IPS-NIHi11 (cell line): Measurements from ENCODE around the gene CHD1.

Source experiments
- DNase-seq: peaks from one replicate; pipeline ENCODE4 v3.0.0; 2012; ENCODE audit warnings: mixed read lengths, low spot score

Gene CHD1

GRCh38 chr5:98899456-98899855, 29.4 kb downstream of the CHD1 start:
- DNase-seq = no peak

- no peak for DNase-seq
Observed at GRCh38 chr5:98898743-98899142, 30.1 kb downstream of the CHD1 start.

GRCh38 chr5:98891591-98891990, 37.2 kb downstream of the CHD1 start:
- DNase-seq = no peak

DNA sequence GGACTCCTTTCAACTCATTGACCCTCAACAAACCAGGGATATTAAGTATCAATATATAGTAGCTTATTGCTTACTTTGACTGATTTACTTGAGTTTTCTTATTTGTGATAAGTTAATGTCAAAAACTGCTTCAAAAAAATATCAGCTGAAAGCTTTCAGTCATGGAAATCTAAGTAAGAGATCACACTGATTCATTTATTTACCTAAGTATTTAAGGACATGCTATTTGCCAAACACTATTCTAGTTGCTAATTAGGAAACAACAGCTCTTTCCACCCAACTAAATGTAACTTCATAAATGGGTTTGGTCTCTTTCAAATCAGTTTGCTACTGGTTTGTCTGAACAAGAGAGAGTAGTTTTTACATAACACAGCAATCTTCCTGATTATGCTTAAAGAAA, 48.2 kb downstream of the CHD1 start:
- no peak for DNase-seq

GRCh38 chr5:98880151-98880550, 48.7 kb downstream of the CHD1 start:
- DNase-seq = no peak

- no peak for DNase-seq
Observed at GRCh38 chr5:98877600-98877999, 51.2 kb downstream of the CHD1 start.

DNA sequence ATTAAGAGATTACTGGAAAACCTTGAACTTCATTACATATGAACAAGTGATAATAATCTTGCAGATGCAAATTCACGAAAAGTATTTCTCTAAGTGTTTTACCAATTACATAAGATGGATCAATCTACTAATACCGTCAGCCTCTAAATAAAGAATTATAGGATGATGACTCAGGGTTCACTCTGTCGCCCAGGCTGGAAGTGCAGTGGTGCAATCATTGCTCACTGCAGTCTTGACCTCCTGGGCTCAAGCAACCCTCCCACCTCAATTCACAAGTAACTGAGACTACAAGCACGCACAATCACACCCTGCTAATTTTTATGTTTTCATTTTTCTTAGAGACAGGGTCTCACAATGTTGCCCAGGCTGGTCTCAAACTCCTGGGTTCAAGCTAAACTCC, 56.1 kb downstream of the CHD1 start:
- no peak for DNase-seq

GRCh38 chr5:98865690-98866089, 63.1 kb downstream of the CHD1 start:
- DNase-seq = peak; percentile 5

DNA sequence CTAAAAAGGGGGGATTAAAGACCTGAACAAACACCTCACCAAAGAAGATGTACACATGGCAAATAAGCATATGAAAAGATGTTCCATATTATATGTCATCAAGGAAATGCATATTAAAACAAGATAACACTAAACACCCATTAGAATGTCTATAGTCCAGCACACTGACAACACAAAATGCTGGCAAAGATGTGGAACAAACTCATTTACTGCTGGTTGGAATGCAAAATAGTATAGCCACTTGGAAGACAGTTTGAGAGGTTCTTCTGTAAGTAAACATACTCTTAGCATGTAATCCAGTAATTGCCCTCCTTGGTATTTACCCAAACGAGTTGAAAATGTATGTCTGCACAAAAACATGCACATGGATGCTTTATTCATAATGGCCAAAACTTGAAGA, 81.8 kb downstream of the CHD1 start:
- DNase-seq = no peak

DNA sequence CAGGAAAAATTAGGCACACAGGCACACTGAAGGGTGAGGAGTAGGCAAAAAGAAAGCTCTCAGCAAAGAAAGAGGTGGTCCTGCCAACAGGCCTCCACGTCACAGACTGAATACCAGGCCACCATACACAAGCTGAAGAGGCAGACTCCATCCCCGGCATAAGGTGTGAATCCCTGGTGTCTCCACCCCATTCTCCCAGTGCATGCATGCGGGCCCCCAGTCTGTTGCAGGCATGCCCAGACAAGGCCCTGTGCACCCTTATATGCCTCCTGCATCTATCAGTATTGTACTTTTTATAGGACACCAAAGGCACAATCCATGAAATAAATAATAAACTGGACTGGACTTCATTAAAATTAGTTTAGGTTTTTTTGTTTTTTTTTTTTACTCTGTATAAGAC, 82.3 kb downstream of the CHD1 start:
- DNase-seq = no peak

- DNase-seq = no peak
Observed at GRCh38 chr5:98845878-98846277, 82.9 kb downstream of the CHD1 start.

GRCh38 chr5:98844865-98845264, 83.9 kb downstream of the CHD1 start:
- DNase-seq = no peak

DNA sequence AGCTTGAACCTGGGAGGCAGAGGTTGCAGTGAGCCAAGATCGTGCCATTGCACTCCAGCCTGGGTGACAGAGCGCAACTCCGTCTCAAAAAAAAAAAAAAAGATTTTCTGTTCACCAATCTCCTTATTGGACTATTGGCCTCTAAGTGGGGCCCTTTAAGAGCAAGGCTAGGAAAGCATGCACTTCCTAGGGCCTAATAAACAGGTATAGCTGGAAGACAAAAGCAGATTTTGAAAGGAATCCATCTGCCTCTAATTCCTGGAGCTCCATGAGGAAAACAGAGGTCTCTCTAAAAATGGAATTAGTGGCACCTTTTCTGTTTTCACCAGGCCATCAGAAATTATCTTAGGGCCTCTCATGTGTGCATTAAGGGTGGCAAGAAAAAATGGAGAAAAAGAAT, 85.3 kb downstream of the CHD1 start:
- DNase-seq = no peak

- no peak for DNase-seq
Observed at GRCh38 chr5:98840946-98841345, 87.9 kb downstream of the CHD1 start.

GRCh38 chr5:98839469-98840383, 89.1 kb downstream of the CHD1 start:
- DNase-seq = peak; percentile 23

- no peak for DNase-seq
Observed at GRCh38 chr5:98836175-98836574, 92.6 kb downstream of the CHD1 start.

DNA sequence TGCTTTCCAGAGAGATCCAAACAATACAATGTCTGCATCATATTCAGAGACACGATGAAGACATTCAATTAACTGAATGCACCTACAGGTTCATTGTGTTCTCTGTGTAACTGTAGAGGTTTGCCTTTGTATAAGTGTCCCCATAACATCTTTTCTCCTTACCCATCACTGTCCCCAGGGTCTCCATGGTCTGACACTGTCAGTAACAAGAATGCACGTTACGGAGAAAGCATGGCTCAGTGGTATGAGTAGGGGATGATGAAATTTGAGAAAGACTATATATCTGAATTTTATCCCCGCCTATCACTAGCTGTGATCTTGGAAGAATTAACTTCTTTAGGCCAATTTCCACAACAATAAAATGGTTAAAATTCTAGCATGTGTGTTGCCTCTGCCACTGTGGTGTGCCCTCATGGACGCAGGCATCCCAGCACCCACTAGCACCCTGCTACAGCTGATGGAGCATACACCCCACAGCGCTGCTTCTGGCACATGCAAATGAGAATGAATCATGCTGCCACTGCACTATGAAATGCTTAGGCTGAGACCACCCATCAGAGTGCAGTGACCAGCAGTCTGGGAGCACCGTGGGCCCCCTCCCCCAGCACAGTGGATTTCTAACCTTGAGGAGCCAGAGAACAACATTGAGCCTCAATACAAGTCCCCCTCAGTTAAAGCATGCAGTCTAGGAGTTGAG, 101.1 kb downstream of the CHD1 start:
- no peak for DNase-seq

- DNase-seq = peak; percentile 48
Observed at GRCh38 chr5:98827161-98827560, 101.6 kb downstream of the CHD1 start.

GRCh38 chr5:98825582-98826375, 103.0 kb downstream of the CHD1 start:
- DNase-seq = no peak

GRCh38 chr5:98816582-98817222, 112.1 kb downstream of the CHD1 start:
- DNase-seq = no peak

GRCh38 chr5:98813755-98814154, 115.1 kb downstream of the CHD1 start:
- no peak for DNase-seq

DNA sequence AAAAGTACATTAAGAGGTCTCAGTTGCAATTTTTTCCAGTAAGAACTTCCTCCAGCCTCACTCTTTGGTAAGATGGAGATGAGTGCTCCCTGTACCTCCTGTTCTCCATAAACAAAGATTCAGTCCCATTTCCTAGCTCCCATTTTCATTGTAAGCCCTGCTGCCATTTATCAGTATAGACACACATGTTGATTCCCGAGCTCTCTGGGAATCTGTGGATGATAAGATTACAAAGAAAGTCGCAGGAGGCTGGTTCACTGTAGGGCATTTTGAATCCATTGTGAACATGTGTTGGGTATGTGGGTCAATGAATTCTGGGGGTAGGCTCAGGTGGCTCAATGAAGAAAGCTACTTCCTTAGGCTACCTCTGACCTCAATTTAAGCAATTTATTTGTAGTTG, 118.6 kb downstream of the CHD1 start:
- DNase-seq = no peak
